Mesothelial cell of epicardium (in vitro differentiated cells): ENCODE measurements around the gene A3GALT2. TPM values are rescaled to one million over a fixed set of nuclear protein-coding genes. Genes with fewer than 3 reads are reported as not detected.
A peak's percentile ranks its signal among the peaks of the same experiment; 100 is the strongest.

Experiments
- DNase-seq, 2 experiments: peaks; one replicate each; pipeline ENCODE4 v3.0.0; 2021; ENCODE audit warnings: low spot score in 2 of 2; ENCODE audit not compliant: unreplicated experiment in 2 of 2
- H3K27ac Mint-ChIP-seq: 2 replicates; pipeline ENCODE4 v1.8.0; 2021; ENCODE audit warnings: mixed read lengths
- H3K27me3 Mint-ChIP-seq: 2 replicates; pipeline ENCODE4 v1.8.0; 2021; ENCODE audit warnings: low read depth, mixed read lengths
- H3K36me3 Mint-ChIP-seq: 2 replicates; pipeline ENCODE4 v1.8.0; 2021; ENCODE audit warnings: mixed read lengths
- H3K4me1 Mint-ChIP-seq: 2 replicates; pipeline ENCODE4 v1.8.0; 2021; ENCODE audit warnings: mixed read lengths
- H3K4me3 Mint-ChIP-seq: 2 replicates; pipeline ENCODE4 v1.8.0; 2021; ENCODE audit warnings: mild to moderate bottlenecking, moderate library complexity, mixed read lengths
- H3K9me3 Mint-ChIP-seq: 2 replicates; pipeline ENCODE4 v1.8.0; 2021; ENCODE audit warnings: mixed read lengths
- CTCF ChIP-seq: fragments of 200-600 bp; sonication (generic); IDR thresholded peaks from one replicate; pipeline ENCODE4 v1.5.0; 2021; ENCODE audit warnings: antibody characterized with exemption; ENCODE audit not compliant: unreplicated experiment
- total RNA-seq: library from RNA; stranded (reverse); gene quantifications from 3 replicates; pipeline ENCODE4 v1.2.1, GENCODE V29; 2021

Gene A3GALT2
- total RNA-seq, 1 donor from 2014 or later, result 0.58 TPM

- no peaks in the 10 kb centered on the region for H3K27me3 Mint-ChIP-seq
- DNase-seq, result peak; percentile 82 to 94
- H3K4me1 Mint-ChIP-seq, result peaks cover 53% of the 10 kb centered on the region
- H3K36me3 Mint-ChIP-seq, result no peaks in the 10 kb centered on the region
- H3K4me3 Mint-ChIP-seq, result no peak overlapping the region
- peak; percentile 90 for TF ChIP-seq CTCF
- peak overlapping the region; percentile 96 for H3K27ac Mint-ChIP-seq
- no peaks in the 10 kb centered on the region for H3K9me3 Mint-ChIP-seq
Measured at GRCh38 chr1:33367485-33368405, 46.8 kb upstream of the A3GALT2 start.

GRCh38 chr1:33366762-33367484 lies 46.0 kb upstream of the A3GALT2 start:
- no peaks in the 10 kb centered on the region for H3K36me3 Mint-ChIP-seq
- no peak for TF ChIP-seq CTCF
- no peak for DNase-seq
- no peaks in the 10 kb centered on the region for H3K27me3 Mint-ChIP-seq
- no peak overlapping the region for H3K4me3 Mint-ChIP-seq
- H3K27ac Mint-ChIP-seq, result peak overlapping the region; percentile 96
- H3K9me3 Mint-ChIP-seq, result no peaks in the 10 kb centered on the region
- H3K4me1 Mint-ChIP-seq, result peaks cover 61% of the 10 kb centered on the region

GRCh38 chr1:33365560-33365997 lies 44.7 kb upstream of the A3GALT2 start:
- peak overlapping the region; percentile 96 for H3K27ac Mint-ChIP-seq
- TF ChIP-seq CTCF, result no peak
- peaks cover 74% of the 10 kb centered on the region for H3K4me1 Mint-ChIP-seq
- DNase-seq, result no peak
- H3K4me3 Mint-ChIP-seq, result no peak overlapping the region
- peaks cover 3% of the 10 kb centered on the region for H3K36me3 Mint-ChIP-seq
- H3K9me3 Mint-ChIP-seq, result no peaks in the 10 kb centered on the region
- H3K27me3 Mint-ChIP-seq, result no peaks in the 10 kb centered on the region

- peaks cover 5% of the 10 kb centered on the region for H3K36me3 Mint-ChIP-seq
- no peaks in the 10 kb centered on the region for H3K9me3 Mint-ChIP-seq
- H3K27me3 Mint-ChIP-seq, result no peaks in the 10 kb centered on the region
- peaks cover 74% of the 10 kb centered on the region for H3K4me1 Mint-ChIP-seq
- TF ChIP-seq CTCF, result no peak
- H3K4me3 Mint-ChIP-seq, result peak overlapping the region; percentile 20
- H3K27ac Mint-ChIP-seq, result peak overlapping the region; percentile 96
- DNase-seq, result no peak
Measured at GRCh38 chr1:33364565-33364918, 43.6 kb upstream of the A3GALT2 start.

- Mint-ChIP-seq H3K27ac (peak overlapping the region; percentile 96), H3K36me3 (peaks cover 9% of the 10 kb centered on the region), H3K27me3 (no peaks in the 10 kb centered on the region), H3K4me3 (peak overlapping the region; percentile 53), H3K4me1 (peaks cover 78% of the 10 kb centered on the region), H3K9me3 (no peaks in the 10 kb centered on the region)
- DNase-seq, result no peak
- no peak for TF ChIP-seq CTCF
Measured at GRCh38 chr1:33363470-33363861, 42.6 kb upstream of the A3GALT2 start.
